Cortex of kidney (tissue), 1 donor: ENCODE results near the gene PRKN.
"Not testable (repeated sequence)": the region's sequence is repeated elsewhere in the genome, so short reads cannot be mapped to it uniquely, and the experiment has no call there.

Source experiments
- DNase-seq: peaks from one replicate; lab custom pipeline; 2025; lab: John Stamatoyannopoulos, UW

PRKN gene

GRCh38 chr6:161354276-161354840, 1373.2 kb downstream of the PRKN start:
- DNase-seq, result no peak

- no peak for DNase-seq
These were observed 1374.4 kb downstream of the PRKN start for GRCh38 chr6:161353208-161353613.

DNA sequence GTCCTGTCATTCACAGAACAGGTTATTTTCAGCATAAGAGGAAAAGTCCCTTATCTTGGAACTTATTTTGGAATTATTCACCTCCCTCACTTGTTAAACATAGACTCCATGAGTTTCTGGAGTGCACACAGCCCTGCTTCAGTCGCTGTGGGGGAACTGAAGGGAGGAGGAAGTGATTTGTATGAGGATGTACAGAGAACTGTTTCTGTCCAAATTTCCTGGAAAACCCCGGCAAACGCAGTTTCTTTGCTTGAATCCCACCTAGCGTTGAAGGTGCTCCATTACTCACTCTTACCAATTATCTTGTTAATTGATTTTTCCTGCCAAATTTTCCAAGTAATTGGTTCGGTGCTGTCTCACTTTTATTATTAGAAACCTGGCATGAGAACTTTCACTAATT, 1375.7 kb downstream of the PRKN start:
- DNase-seq, result no peak

DNA sequence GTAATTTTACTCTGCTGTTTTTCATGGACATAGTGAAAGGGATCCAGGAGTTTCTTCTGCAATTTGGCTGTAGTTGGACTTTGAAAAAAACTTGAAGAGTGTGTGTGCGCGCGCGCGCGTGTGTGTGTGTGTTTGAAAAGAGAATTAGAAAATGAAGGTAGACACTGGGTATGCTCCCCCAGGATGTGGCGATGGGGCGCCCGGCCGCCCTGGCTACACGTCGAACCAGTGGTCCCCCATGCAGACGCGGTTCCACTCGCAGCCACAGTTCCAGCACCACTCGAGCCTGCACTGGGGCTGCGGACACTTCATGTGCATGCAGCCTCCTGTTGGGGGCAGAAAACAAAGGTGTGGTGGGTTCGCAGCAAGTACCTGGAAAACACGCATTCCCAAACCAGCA, 1377.7 kb downstream of the PRKN start:
- no peak for DNase-seq

GRCh38 chr6:161348628-161348994, 1379.0 kb downstream of the PRKN start:
- no peak for DNase-seq

- no peak for DNase-seq
These were observed 1379.5 kb downstream of the PRKN start for GRCh38 chr6:161347988-161348627.

GRCh38 chr6:161347125-161347524, 1380.4 kb downstream of the PRKN start:
- DNase-seq, result no peak

GRCh38 chr6:161346717-161347116, 1380.8 kb downstream of the PRKN start:
- no peak for DNase-seq

- no peak for DNase-seq
These were observed 1382.9 kb downstream of the PRKN start for GRCh38 chr6:161344626-161345025.

GRCh38 chr6:161342039-161342438, 1385.5 kb downstream of the PRKN start:
- no peak for DNase-seq

DNA sequence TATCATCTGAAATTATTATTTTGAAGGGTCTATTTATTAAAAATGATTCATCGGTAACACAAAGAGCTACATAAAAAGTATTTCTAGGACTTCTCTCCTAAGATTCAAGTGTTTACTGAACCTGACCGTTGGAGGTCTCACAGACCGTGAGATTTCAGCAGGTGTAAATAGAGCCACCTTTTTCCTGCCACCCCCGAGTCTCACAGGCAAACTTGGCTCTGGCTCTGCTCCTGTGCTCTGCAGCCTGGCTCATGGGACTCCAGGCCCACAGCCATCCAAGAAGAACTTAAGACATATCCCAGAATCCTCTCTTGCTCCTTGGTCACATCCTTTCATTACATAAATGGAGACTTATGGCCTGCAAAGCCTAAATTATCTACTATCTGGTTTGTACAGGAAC, 1385.9 kb downstream of the PRKN start:
- no peak for DNase-seq

DNA sequence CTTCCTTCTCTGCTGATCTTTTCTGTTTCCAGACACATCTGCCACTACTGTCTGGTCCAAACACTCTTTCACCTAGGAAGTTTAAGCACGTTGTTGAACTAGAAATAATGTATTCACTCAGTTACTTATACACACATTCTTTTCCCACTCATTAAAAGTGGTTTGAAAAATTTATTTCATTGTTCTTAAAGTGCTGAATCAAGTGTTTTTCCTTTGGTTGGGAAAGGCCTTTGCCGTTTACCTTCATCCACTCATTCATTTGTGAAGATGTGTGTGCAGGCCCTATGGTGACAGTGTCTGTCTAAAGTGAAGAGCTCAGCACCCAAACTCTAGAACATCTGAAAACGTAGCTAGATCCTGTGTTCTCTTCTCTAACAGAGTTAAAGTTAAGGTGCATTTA, 1389.6 kb downstream of the PRKN start:
- no peak for DNase-seq

DNA sequence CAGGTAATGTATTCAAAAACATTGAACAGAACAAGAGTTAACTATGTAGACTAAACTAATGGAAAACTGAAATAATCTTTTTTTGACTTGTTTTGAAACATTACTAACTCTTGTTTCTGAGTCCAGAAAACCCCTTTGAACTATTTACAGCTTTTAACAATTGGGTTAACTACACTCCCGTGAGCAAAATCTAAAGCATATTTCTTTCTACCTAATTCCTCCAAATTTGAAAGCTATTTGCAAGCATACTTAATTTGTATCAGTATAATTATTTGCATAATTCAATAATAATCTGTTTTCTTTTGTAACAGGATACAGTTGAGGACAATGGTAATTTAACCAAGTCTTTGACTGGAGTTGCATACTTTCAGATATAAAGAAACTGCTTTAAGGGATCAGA, 1391.1 kb downstream of the PRKN start:
- no peak for DNase-seq

GRCh38 chr6:161333410-161333809, 1394.2 kb downstream of the PRKN start:
- no peak for DNase-seq

DNA sequence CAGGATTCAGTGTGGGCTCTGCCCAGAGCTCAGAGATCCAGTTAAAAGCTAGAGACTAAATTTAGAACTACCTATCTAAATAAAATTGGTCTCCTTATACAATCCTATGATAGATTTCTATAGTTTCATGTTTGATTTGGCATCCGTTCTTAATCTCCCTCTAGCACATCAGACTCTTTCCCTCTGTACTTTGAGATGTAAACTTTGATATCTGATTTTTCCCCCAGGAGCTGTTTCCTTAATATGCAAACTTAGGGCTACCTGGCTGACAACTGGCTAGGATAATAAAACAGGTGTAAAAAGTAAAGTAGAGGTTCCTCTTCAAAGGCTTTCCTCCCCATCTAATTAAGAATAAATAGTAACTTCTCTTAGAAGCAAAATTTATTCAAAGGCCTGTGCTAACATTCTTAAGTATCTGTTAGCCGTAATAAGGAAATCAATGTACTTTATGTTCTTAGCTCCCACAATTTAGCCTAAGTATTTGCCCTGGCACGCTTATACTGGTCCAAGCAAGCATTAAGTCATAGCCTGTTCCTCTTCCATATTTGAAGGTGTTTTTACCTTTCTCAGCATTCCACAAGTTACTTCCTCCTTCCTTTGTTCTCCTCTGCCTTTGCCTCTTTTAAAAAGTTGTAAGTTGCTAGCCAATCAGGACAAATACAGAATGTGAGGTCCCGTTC, 1396.0 kb downstream of the PRKN start:
- DNase-seq, result not testable (repeated sequence)

DNA sequence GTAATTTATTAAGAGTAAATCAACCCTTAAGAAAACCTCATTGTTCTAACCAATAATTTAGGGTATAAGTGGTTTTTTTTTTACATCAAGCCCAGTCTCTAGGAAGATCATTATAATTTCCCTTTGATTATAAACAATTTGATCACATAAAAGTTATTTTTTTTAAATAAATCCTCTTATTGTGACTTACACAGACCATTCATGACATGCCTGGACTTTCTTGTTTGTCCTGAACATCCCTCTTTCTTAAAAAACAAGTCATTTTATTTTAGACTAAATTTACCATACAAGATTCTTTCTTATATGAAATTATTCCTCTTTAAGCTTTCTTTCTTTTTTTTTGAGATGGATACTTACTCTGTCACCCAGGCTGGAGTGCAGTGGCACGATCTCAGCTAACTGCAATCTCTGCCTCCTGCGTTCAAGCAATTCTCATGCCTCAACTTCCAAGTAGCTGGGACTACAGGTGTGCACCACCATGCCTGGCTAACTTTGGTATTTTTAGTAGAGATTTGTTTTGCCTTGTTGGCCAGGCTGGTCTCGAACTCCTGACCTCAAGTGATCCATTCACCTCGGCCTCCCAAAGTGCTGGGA, 1400.1 kb downstream of the PRKN start:
- DNase-seq, result no peak

GRCh38 chr6:161319231-161319630, 1408.3 kb downstream of the PRKN start:
- no peak for DNase-seq

- DNase-seq, result no peak
These were observed 1409.1 kb downstream of the PRKN start for GRCh38 chr6:161318456-161318855.

DNA sequence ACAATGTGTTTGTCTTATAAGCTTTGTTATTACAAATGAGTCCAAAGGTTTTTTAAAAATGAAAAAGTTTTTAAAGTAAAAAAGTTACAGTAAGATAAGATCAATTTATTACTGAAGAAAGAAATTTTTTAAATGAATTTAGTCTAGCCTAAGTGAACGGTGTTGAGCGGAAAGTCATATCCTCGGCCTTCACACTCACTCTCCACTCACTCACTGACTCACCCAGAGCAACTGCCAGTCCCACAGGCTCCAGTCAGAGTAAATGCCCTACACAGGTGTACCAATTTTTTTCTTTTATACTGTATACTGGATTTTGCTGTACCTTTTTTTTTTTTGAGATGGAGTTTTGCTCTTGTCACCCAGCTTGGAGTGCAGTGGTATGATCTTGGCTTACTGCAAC, 1411.0 kb downstream of the PRKN start:
- DNase-seq, result no peak

DNA sequence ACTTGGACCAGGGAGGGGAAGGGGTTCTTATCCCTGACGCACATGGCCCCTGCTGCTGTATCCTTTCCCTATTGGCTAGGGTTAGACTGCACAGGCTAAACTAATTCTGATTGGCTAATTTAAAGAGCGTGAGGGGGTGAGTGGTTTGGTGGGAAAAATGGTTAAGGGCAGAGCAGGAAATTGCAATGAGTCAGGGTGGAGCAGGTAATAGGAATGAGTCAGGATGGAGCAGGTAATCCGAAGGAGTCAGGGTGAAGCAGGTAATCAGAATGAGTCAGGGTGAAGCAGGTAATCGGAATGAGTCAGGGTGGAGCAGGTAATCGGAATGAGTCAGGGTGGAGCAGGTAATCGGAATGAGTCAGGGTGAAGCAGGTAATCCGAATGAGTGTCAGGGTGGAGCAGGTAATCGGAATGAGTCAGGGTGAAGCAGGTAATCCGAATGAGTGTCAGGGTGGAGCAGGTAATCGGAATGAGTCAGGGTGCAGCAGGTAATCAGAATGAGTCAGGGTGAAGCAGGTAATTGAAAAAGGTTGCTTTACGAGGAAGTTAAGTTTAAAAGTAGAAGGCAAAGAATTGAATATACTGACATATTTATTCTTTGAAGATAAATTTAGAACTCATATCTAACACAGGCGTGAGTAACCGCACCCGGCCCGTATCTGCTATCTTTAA, 1412.2 kb downstream of the PRKN start:
- DNase-seq, result not testable (repeated sequence)

GRCh38 chr6:161314541-161315245, 1412.9 kb downstream of the PRKN start:
- DNase-seq, result not testable (repeated sequence)

GRCh38 chr6:161313940-161314509, 1413.5 kb downstream of the PRKN start:
- DNase-seq, result no peak
